HepG2 (cell line): ENCODE measurements around the gene PRR11. TPM values are rescaled to one million over a fixed set of nuclear protein-coding genes. Genes with fewer than 3 reads are reported as not detected.

ENCODE experiments used
- ATF1 ChIP-seq: IDR thresholded peaks from 2 replicates; pipeline ENCODE4 v1.6.1; 2016; ENCODE audit warnings: mild to moderate bottlenecking, control low read depth
- CEBPZ ChIP-seq: IDR thresholded peaks from 2 replicates; pipeline ENCODE4 v1.6.1; 2012; ENCODE audit warnings: low read length, improper control_type of control experiment
- CREB3 ChIP-seq: sonication (generic); formaldehyde crosslinking; IDR thresholded peaks from 2 replicates; pipeline ENCODE4 v1.5.0; 2020; ENCODE audit warnings: missing genetic modification reagents
- ELF3 ChIP-seq: IDR thresholded peaks from 2 replicates; pipeline ENCODE4 v1.6.1; 2016; ENCODE audit warnings: missing genetic modification reagents, missing compliant biosample characterization
- HINFP ChIP-seq: sonication (generic); formaldehyde crosslinking; IDR thresholded peaks from 2 replicates; pipeline ENCODE4 v1.4.0; 2020; ENCODE audit warnings: low read depth, mild to moderate bottlenecking, missing genetic modification reagents
- IKZF5 ChIP-seq: IDR thresholded peaks from 2 replicates; pipeline ENCODE4 v1.6.1; 2018; ENCODE audit warnings: missing genetic modification reagents, mild to moderate bottlenecking, missing compliant biosample characterization
- KDM4B ChIP-seq: sonication (generic); formaldehyde crosslinking; IDR thresholded peaks from 2 replicates; pipeline ENCODE4 v1.4.0; 2020; ENCODE audit warnings: missing genetic modification reagents
- NCOA1 ChIP-seq: sonication (generic); formaldehyde crosslinking; IDR thresholded peaks from 2 replicates; pipeline ENCODE4 v1.9.0; 2021; ENCODE audit warnings: missing genetic modification reagents
- NFKB2 ChIP-seq: sonication (generic); formaldehyde crosslinking; IDR thresholded peaks from 2 replicates; pipeline ENCODE4 v1.4.0; 2020; ENCODE audit warnings: missing genetic modification reagents, borderline replicate concordance
- NFYC ChIP-seq: IDR thresholded peaks from 2 replicates; pipeline ENCODE4 v1.6.1; 2016; ENCODE audit warnings: missing genetic modification reagents, missing compliant biosample characterization
- NR3C1 ChIP-seq: sonication (generic); formaldehyde crosslinking; IDR thresholded peaks from 2 replicates; pipeline ENCODE4 v1.4.0; 2020; ENCODE audit warnings: missing genetic modification reagents
- PHF5A ChIP-seq: IDR thresholded peaks from one replicate; pipeline ENCODE4 v1.6.1; 2018; ENCODE audit warnings: low read depth, missing genetic modification reagents; ENCODE audit not compliant: unreplicated experiment
- SAFB2 ChIP-seq: sonication (generic); formaldehyde crosslinking; IDR thresholded peaks from 2 replicates; pipeline ENCODE4 v1.5.1; 2020; ENCODE audit warnings: missing genetic modification reagents, low read depth, mild to moderate bottlenecking, borderline replicate concordance
- YEATS4 ChIP-seq: sonication (generic); formaldehyde crosslinking; IDR thresholded peaks from 2 replicates; pipeline ENCODE4 v1.4.0; 2020; ENCODE audit warnings: missing genetic modification reagents, borderline replicate concordance
- ZBTB8A ChIP-seq: sonication (generic); formaldehyde crosslinking; IDR thresholded peaks from 2 replicates; pipeline ENCODE4 v1.4.0; 2020; ENCODE audit warnings: mild to moderate bottlenecking, low read depth, missing genetic modification reagents, borderline replicate concordance
- ZNF335 ChIP-seq: sonication (generic); formaldehyde crosslinking; IDR thresholded peaks from 2 replicates; pipeline ENCODE4 v1.4.0; 2020; ENCODE audit warnings: missing genetic modification reagents
- ZNF616 ChIP-seq: sonication (generic); formaldehyde crosslinking; IDR thresholded peaks from 2 replicates; pipeline ENCODE4 v1.5.0; 2020; ENCODE audit warnings: low read depth, mild to moderate bottlenecking, missing genetic modification reagents
- ZNF709 ChIP-seq: sonication (generic); formaldehyde crosslinking; IDR thresholded peaks from 2 replicates; pipeline ENCODE4 v1.5.0; 2020; ENCODE audit warnings: mild to moderate bottlenecking, missing genetic modification reagents
- ZNF737 ChIP-seq: sonication (generic); formaldehyde crosslinking; IDR thresholded peaks from 2 replicates; pipeline ENCODE4 v1.5.0; 2020; ENCODE audit warnings: missing genetic modification reagents, mild to moderate bottlenecking, borderline replicate concordance
- polyA plus RNA-seq, 8 experiments: library from polyadenylated mRNA; depleted of rRNA in 3 of 8; stranded (reverse) in 7 of 8; unstranded in 1 of 8; fragments of >200 nt; fragmentation: Illumina TruSeq in 4 of 8; extraction: Trizol in 4 of 8; gene quantifications; 2 replicates each; pipeline versions ENCODE4 v1.2.1 to v1.2.3, GENCODE V29; 2011 to 2016; ENCODE audit warnings: low read depth in 4 of 8, missing spikeins in 1 of 8, mixed read lengths in 1 of 8; ENCODE audit not compliant: insufficient read depth in 1 of 8
- total RNA-seq, 5 experiments: library from RNA; depleted of rRNA; stranded (reverse); fragments of >200 nt; fragmentation: Illumina TruSeq; extraction: Trizol; gene quantifications; 2 replicates each; pipeline ENCODE4 v1.2.3, GENCODE V29; 2016; ENCODE audit warnings: low read depth in 1 of 5
- TF ChIP-seq, protein P1 (sequence below): sonication (generic); formaldehyde crosslinking; IDR thresholded peaks from 2 replicates; pipeline ENCODE4 v1.4.0; 2020; ENCODE audit warnings: missing genetic modification reagents

The PRR11 gene
- total and polyA plus RNA-seq, 2 of the 13 experiments (the other 11 are each of a cell fraction or from before 2014, with no cell fraction given): 35.7 to 39.2 TPM

- TF ChIP-seq CREB3 (no peak), CEBPZ (no peak), YEATS4 (peak; percentile 53; the same call in 1 of the 2 replicates), ATF1 (CRISPR knock-in tag) (peak; percentile 87), PHF5A (CRISPR knock-in tag) (no peak), ELF3 (CRISPR knock-in tag) (peak; percentile 35; the same call in 1 of the 2 replicates), ZNF616 (CRISPR knock-in tag) (no peak), NCOA1 (no peak), ZNF709 (CRISPR knock-in tag) (no peak), ZNF737 (CRISPR knock-in tag) (no peak), NR3C1 (CRISPR knock-in tag) (no peak), SAFB2 (CRISPR knock-in tag) (no peak; the same call in 1 of the 2 replicates), IKZF5 (CRISPR knock-in tag) (no peak; the same call in 1 of the 2 replicates), NFKB2 (CRISPR knock-in tag) (no peak), ZBTB8A (CRISPR knock-in tag) (no peak), ZNF335 (CRISPR knock-in tag) (no peak), NFYC (CRISPR knock-in tag) (peak; percentile 81), HINFP (CRISPR knock-in tag) (no peak), KDM4B (CRISPR knock-in tag) (no peak; the same call in 1 of the 2 replicates)
- TF ChIP-seq, protein P1, sequence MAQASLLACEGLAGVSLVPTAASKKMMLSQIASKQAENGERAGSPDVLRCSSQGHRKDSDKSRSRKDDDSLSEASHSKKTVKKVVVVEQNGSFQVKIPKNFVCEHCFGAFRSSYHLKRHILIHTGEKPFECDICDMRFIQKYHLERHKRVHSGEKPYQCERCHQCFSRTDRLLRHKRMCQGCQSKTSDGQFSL (CRISPR knock-in tag): no peak
Observed at GRCh38 chr17:59155439-59156177, at the start of gene PRR11 (continued).
